Measurements from ENCODE around the gene OR6K3.

DNA sequence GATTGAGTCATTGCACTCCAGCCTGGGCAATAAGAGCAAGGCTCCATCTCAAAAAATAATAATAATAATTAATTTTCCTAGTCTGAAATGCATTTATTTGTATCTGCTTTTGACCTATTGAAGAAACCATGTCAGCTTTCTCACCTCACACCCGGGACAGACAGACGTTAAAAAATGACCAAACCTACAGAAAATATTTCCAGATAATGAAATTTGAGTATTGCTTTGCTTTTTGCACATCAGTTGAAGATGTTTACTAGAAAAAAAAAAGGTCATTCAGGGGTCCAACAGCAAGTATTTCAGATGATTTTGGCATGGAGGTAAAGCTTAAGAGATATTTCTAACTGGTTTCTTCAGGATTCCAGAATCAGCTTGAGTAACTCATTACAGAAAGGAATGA, 33.9 kb upstream of the OR6K3 start, which contains the start of gene OR6K6:
- TF ChIP-seq, protein P1, sequence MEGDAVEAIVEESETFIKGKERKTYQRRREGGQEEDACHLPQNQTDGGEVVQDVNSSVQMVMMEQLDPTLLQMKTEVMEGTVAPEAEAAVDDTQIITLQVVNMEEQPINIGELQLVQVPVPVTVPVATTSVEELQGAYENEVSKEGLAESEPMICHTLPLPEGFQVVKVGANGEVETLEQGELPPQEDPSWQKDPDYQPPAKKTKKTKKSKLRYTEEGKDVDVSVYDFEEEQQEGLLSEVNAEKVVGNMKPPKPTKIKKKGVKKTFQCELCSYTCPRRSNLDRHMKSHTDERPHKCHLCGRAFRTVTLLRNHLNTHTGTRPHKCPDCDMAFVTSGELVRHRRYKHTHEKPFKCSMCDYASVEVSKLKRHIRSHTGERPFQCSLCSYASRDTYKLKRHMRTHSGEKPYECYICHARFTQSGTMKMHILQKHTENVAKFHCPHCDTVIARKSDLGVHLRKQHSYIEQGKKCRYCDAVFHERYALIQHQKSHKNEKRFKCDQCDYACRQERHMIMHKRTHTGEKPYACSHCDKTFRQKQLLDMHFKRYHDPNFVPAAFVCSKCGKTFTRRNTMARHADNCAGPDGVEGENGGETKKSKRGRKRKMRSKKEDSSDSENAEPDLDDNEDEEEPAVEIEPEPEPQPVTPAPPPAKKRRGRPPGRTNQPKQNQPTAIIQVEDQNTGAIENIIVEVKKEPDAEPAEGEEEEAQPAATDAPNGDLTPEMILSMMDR (IDR thresholded peaks at IDR 0.05) = no peak
- no peak for TF ChIP-seq CEBPB (IDR thresholded peaks at IDR 0.05)
- no peak for TF ChIP-seq JUNB (IDR thresholded peaks at IDR 0.05)
- TF ChIP-seq SMC3 (IDR thresholded peaks at IDR 0.05) = no peak
- no peak for TF ChIP-seq RAD21 (conservative IDR thresholded peaks at IDR 0.05 in 1 of 2, IDR thresholded peaks at IDR 0.05 in 1 of 2)
- no peak for TF ChIP-seq NR3C1 (IDR thresholded peaks at IDR 0.05)
- no peak for TF ChIP-seq HOXA7 (CRISPR knock-in tag; IDR thresholded peaks at IDR 0.05)
- TF ChIP-seq, protein P2, sequence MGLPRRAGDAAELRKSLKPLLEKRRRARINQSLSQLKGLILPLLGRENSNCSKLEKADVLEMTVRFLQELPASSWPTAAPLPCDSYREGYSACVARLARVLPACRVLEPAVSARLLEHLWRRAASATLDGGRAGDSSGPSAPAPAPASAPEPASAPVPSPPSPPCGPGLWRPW (IDR thresholded peaks at IDR 0.05) = no peak

Measured in A549 (cell line).